SK-N-SH (cell line): ENCODE results near the gene TTC28.
A peak's percentile ranks its signal among the peaks of the same experiment; 100 is the strongest.

Source experiments
- EP300 ChIP-seq, 2 experiments: IDR thresholded peaks; 2 replicates each; pipeline versions ENCODE4 v1.4.0 to v1.6.1; 2012; ENCODE audit warnings: borderline replicate concordance in 1 of 2, low read depth in 1 of 2, low read length in 1 of 2
- RAD21 ChIP-seq: IDR thresholded peaks from 2 replicates; pipeline ENCODE4 v1.6.1; 2012; ENCODE audit warnings: mild to moderate bottlenecking, low read length
- RFX5 ChIP-seq: IDR thresholded peaks from 2 replicates; pipeline ENCODE4 v1.6.1; 2012; ENCODE audit warnings: mild to moderate bottlenecking, improper control_type of control experiment, low read length
- TAF1 ChIP-seq: IDR thresholded peaks from 2 replicates; pipeline ENCODE4 v1.6.1; 2012; ENCODE audit warnings: low read depth, mild to moderate bottlenecking, low read length, moderate library complexity, borderline replicate concordance
- TF ChIP-seq, protein P1 (sequence below): fragments of 200-600 bp; sonication (generic); IDR thresholded peaks from 2 replicates; pipeline ENCODE4 v1.6.1; 2017; ENCODE audit warnings: antibody characterized with exemption, mild to moderate bottlenecking, moderate library complexity

DNA sequence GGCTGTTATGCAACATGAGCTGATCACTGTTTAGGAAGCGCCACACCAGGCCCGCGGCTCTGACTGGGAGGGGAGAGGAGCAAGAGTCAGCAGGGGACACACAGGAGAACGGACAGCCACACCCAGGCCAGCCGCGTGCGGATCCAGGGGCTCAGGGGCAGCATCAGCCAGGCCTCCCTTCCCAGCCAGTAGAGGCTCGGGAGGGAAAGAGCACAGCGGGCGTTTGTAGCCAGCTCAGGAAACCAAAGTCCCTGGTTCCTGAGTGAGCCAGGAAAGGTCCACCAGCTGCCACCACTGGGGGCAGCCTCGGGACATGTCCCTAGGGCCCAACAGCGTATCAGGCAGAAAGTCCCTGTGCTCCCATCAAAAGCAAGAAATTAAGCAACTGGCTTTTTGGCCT, 688.8 kb downstream of the TTC28 start:
- TF ChIP-seq RFX5 (no peak), RAD21 (peak; percentile 19; the same call in 1 of the 2 replicates), TAF1 (no peak), EP300 (IDR thresholded peaks at IDR 0.05; ENCODE audit: borderline replicate concordance in 1 of 2, low read depth in 1 of 2, low read length in 1 of 2) (no peak)
- TF ChIP-seq, protein P1, sequence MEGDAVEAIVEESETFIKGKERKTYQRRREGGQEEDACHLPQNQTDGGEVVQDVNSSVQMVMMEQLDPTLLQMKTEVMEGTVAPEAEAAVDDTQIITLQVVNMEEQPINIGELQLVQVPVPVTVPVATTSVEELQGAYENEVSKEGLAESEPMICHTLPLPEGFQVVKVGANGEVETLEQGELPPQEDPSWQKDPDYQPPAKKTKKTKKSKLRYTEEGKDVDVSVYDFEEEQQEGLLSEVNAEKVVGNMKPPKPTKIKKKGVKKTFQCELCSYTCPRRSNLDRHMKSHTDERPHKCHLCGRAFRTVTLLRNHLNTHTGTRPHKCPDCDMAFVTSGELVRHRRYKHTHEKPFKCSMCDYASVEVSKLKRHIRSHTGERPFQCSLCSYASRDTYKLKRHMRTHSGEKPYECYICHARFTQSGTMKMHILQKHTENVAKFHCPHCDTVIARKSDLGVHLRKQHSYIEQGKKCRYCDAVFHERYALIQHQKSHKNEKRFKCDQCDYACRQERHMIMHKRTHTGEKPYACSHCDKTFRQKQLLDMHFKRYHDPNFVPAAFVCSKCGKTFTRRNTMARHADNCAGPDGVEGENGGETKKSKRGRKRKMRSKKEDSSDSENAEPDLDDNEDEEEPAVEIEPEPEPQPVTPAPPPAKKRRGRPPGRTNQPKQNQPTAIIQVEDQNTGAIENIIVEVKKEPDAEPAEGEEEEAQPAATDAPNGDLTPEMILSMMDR, result peak; percentile 41
